HG03378 (cell line): ENCODE data around the gene MTMR6.

Experiments used
- ATAC-seq: cut with Tn5 transposase; IDR thresholded peaks from one replicate; pipeline ENCODE4 v1.9.1; 2021; ENCODE audit warnings: mild to moderate bottlenecking, moderate library complexity; ENCODE audit not compliant: unreplicated experiment

Gene MTMR6

DNA sequence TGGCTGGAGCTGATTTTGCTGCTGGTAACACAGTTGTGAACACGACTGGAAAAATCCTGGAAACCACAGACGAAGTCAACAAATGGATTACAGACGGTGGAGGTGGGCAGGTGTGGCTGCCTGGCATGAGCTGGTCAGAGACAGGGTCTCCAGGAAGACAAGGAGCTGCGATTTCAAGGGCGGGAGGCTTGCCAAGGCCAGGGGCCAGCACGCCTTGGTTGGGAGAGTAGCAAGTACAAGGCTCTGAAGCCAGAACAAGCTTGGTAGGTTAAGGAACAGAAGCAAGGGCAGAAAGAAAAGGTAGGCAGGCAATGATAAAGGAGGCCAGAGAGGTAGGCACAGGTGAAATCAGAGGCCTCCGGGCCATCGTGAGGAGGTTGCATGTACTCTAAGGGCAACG is 64.5 kb downstream of the MTMR6 start:
- ATAC-seq: no peak

DNA sequence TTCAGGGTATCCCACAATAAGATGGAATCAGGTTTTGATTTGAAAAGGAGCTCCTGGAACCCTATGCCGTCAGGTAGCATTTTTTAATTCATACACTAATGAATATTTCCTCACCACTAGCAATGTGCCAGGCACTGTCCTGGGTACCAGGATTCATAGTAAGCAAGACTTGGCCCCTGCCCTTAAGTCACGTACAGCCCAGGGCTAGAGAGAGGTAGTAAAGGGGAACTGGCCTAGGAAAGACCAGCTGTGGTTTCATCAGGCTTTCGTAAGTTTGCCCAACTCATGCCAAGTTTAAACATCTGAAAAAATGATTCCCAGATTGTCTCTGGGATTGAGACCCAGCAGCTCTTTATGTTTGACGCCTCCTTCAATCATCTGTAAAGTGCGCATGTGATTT is 69.3 kb downstream of the MTMR6 start:
- ATAC-seq: no peak

DNA sequence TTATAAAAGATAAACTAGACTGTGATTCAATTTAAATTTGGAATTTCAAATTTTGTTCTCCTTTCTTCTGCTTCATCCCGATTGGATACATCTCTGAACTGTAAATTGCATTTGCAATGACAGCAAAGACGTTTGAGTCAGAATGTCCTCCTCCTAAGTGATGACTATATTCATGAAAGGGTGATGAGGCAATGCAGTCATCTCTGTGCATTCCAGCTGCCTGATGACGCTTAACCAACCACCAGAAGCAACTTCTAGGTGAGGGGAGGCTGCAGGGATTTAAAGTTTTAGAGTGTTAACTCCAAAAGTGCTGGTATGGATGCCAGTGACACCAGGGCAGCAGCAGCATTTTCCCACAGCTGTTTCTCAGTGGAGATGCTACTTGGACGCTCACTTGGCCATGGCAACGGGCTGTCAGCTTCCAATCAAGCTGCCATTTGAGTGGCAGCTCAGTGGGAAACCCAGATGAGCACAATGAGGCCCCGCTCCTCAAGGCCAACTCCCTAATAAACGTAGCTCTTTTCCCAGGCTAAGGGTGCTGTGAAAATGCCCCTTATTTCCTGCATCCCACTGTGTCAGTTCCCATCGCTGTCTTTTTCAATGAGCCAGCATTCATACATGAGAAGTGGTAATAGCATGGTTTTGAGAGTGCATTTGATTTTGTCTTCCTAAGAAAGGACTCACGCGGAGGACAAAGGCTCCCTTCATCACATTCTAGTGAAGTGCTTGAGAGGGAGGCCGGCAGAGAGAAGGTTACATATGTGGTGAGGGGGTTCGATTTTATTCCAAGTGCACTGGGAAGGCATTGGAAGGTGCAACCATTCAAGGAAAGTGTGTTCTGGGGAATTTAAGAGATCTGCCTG is 70.0 kb downstream of the MTMR6 start:
- no peak for ATAC-seq

DNA sequence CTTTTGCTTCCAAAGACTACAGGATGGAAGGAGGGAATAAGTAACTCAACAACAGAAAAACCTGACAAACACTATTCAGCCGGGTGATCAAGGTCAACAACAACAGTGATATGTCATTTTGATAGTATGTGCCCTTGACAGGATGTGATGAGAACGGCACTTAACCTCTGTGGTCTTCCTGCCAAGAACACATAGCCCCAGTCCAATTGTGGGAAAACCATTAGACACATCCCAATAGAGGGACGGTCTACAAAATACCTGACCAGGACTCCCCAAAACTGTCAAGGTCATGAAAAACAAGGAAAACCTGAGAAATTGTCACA is 72.1 kb downstream of the MTMR6 start:
- ATAC-seq: no peak

DNA sequence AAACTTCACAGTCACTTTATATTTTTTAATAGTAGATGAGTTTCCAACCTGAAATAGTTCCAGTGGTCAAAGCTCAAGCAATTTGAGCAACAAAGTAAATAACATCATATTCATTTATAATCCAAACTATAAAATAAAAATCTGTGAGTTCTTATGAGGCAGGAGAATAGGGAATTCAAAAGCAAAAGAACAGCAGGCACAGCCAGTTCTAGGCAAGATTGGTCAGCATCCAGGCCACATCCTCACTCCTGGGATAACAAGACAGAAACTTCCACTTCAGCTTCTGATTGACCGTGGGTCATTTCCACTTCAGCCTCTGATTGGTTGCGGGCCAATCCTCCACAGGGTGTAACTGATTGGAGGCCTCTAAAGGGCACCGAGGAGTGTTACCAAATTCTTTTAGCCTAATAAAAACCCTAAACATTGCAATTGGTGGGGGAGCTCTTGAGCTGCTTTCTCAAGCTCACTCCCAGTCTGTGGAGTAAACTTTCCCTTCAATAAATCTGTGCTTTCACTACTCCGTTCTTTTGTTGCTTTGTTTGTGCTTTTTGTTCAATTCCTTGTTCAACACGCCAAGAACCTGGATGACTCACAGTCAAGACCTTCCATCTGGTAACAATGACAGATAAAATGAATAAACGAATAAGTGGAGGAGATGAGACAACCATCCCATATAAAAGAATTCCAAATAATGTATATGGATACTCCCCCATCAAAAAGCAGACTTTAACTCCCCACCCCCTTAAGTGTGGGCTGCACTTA is 72.6 kb downstream of the MTMR6 start:
- no peak for ATAC-seq

DNA sequence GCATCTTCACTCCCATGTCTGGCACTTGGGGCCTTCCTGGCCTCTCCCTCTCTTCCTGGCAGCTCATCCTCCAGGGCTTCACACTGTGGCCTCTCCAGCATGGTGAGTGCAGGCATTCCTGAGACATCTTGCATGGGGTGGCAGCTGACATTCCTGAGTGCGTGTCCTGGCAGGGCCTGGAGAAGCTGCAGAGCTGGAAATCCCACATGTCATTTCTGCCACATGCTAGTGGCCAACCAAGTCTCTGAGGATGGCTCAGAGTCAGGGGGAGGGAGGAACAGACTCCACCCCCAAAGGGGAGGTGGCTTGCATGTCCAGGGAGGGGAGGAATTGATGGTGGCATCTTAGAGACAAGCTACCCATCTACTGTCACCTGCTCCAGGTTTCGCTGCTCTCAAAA is 73.6 kb downstream of the MTMR6 start:
- ATAC-seq: no peak

DNA sequence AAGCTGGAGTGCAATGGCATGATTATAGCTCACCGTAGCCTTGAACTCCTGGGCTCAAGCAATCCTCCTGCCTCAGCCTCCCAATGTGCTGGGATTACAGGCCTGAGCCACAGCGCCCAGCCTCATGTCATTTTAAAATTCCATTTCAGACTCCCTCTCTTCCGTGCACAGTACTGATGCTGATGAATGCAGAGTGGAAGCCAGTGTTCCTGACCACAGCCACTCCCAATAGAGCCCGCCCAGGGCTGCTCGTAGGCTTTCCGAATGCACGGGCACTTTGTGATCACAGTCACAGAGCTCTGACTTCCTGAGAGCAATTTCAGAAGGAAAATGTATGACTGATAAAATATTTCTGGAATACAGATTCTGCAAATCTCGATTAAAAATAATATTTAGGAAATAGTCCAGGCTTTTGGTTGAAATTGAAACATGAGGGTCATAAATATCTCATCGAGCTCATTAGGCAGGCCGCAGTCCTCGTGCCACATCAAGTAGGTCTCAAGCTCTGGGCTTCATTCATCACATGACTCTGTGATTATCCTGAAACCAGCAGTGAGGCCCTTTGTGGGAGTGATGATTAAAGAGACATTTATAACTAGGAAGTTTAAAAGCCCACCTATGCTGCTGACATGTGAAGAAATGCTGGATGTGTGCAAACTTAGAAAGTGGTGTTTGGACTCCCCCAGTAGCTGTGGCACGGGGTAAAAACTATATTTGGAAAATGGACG is 76.3 kb downstream of the MTMR6 start:
- ATAC-seq: no peak

DNA sequence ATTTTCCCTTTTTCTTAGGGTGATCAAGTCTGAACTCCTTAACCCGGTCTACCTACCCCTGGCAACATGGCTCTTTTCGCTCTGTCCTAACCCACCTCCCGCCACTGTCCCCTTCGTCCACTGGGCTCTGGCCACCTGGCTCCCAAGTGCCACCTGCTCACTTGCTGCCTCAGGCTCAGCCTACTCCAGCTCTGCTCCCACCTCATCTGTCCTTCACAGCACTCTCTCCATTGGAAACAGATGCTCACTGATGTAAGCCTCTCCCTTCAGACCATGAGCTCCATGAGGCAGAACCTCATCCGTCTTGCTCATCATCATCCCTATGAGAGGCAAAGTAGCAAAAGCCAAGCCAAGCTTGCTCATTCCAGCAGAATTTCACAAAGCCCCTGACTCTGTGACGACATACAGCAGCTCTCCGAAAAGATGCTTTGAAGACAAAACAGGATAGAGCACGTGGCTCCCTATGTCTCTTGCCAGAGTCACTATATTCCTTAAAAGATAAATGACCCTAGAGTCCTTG is 79.9 kb downstream of the MTMR6 start:
- ATAC-seq: no peak

DNA sequence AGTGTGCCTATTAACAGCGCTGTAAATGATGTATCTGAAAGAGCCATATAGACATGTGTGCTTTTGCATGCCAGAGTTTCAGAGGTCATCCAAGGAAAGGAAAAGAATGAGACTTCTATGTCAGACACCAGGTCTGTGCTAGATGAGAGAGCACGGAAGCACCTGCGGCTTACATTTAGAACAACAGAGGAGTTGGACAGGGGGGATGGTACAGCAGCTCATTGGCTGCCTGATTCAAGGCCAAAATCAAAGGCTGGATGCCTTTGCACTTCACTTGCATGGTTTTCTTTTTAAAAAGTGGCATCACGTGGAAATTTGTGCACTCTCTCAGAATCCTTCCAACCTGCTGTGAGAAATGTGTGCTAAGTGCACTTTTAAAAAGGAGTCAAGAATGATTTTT is 82.4 kb downstream of the MTMR6 start:
- ATAC-seq: no peak

DNA sequence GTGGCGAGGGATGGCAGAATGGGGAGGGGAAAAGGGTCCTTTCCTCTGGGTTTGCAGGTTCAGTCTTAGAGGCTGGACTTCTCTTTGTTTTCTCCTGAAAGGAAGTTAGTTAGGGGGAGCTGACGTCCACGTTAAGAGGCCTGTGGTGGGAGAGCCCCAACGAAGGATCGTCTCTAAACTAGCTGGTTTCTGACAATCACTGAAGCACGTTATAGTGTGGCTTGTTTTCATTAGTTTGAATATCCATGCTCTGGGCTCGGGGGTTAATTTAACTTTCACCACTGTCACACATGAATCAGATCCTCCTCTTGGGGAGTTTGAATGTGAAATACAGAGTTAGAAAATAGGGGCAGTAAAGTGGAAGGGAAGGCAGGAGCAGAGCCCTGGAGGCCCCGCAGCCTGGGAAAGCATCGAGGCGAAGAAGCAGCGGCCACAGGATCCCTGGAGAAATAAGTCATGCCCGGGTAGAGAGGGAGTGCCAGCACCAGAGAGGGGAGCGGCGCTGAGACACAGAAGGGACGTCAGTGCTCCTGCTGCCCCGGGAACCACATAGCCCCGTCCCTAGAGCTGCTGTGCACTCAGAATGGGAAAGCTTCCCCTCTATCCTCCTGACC is 84.1 kb downstream of the MTMR6 start:
- ATAC-seq: no peak

DNA sequence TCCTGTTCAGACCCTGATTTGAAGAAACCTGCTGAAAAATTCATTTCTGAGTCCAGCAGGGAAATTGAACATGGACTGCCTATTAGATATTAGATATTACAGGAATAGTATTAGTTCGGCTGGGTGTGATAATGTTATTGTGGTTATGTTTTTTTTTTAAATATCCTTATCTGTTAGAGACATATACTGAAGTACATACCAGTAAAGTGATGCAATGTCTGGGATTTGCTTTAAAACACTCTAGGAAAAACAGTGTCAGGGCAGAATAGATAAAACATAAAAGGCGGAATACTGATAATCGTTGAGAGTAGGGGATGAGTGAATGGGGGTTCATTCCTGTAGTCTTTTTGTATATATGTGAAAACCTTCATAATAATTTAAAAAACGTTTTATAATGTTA is 86.5 kb downstream of the MTMR6 start:
- ATAC-seq: no peak

DNA sequence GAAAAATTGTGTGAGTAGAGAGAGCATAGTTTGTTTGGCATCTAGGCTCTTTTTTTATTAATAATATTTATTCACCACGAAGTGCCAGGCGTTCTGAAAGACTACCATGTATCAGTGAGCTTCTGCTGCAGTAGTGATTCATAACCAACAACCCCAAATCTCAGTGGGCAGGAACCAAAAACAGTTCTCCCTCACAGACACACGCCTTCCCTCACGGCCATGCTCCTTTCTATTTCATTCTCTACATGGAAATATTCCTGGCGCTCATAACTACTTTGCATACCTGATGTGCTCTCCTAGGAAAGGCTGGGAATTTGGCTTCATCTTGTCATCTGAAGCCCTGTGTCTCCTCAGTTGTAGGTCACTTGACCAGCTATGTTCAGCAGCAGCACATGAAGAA is 88.6 kb downstream of the MTMR6 start:
- no peak for ATAC-seq

DNA sequence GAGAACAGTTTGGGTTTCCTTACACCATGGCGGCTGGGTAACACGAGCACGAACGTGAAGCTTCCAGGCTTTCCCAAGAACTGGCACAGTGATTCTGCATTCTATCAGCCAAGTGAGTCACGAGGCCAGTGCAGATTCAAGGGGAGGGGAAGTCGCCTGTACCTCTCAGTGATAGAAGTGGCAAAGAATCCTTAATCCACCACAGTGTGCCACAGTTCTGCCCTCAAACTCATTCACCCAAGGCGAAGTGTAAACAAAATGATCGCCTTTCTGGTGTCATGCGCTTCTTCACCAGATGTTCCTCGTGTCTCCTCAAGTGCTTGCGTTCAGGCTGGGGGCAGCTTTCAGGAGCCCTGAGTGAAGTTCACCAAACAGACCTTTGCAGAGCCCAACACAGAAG is 90.3 kb downstream of the MTMR6 start:
- no peak for ATAC-seq
